Panc1 (cell line): ENCODE measurements around the gene MYO1B. TPM values are rescaled to one million over a fixed set of nuclear protein-coding genes. Genes with fewer than 3 reads are reported as not detected.

Source experiments
- ATAC-seq: fragments of 200-7000 bp; cut with Tn5 transposase; 2 replicates; pipeline ENCODE4 v1.9.1; 2020; ENCODE audit warnings: mild to moderate bottlenecking, moderate library complexity
- BruUV-seq: library from RNA; stranded (reverse); fragments of 400-500 nt; replicated peaks from 2 replicates; lab custom pipeline; 2021; lab: Mats Ljungman, UMichigan
- CTCF ChIA-PET: fragments of 300-600 bp; sonication (Branson Sonifier 250); formaldehyde crosslinking; loops from one replicate; lab custom pipeline; 2022; ENCODE audit warnings: antibody characterized with exemption; lab: Charles Lee
- POLR2A ChIA-PET: fragments of 300-600 bp; sonication (Branson Sonifier 250); formaldehyde crosslinking; loops from one replicate; lab custom pipeline; 2022; ENCODE audit warnings: antibody characterized with exemption; lab: Charles Lee
- DNase-seq: peaks from one replicate; pipeline ENCODE4 v3.0.0-alpha.2; 2010; ENCODE audit warnings: low read depth, low spot score
- H3K27ac ChIP-seq: 2 replicates; pipeline ENCODE4 v1.5.1; 2011; ENCODE audit warnings: mild to moderate bottlenecking, low read length, inconsistent platforms
- H3K27me3 ChIP-seq: fragments of 200-500 bp; sonication (Bioruptor generic); 2 replicates; pipeline ENCODE4 v1.6.0; 2014; ENCODE audit warnings: low read length, inconsistent platforms; ENCODE audit not compliant: control insufficient read depth, insufficient read depth
- H3K36me3 ChIP-seq: fragments of 200-500 bp; sonication (Bioruptor generic); 2 replicates; pipeline ENCODE4 v1.5.1; 2014; ENCODE audit warnings: inconsistent platforms, mild to moderate bottlenecking, low read length, moderate library complexity; ENCODE audit not compliant: control insufficient read depth, insufficient read depth
- H3K4me1 ChIP-seq: 2 replicates; pipeline ENCODE4 v1.5.1; 2011; ENCODE audit warnings: inconsistent platforms, mild to moderate bottlenecking, low read length, moderate library complexity; ENCODE audit not compliant: control insufficient read depth, insufficient read depth
- H3K4me3 ChIP-seq, 2 experiments: 2 replicates each; pipeline ENCODE4 v1.5.1; 2011 to 2012; ENCODE audit warnings: low read depth in 2 of 2, low read length in 2 of 2, mild to moderate bottlenecking in 2 of 2, inconsistent platforms in 1 of 2, moderate library complexity in 1 of 2
- H3K9me3 ChIP-seq: fragments of 200-500 bp; sonication (Bioruptor generic); 2 replicates; pipeline ENCODE4 v1.5.1; 2014; ENCODE audit warnings: low read depth, mild to moderate bottlenecking, inconsistent platforms, low read length, moderate library complexity; ENCODE audit not compliant: control insufficient read depth, insufficient read depth
- POLR2AphosphoS5 ChIP-seq: IDR thresholded peaks from 2 replicates; pipeline ENCODE4 v1.6.1; 2012; ENCODE audit warnings: mild to moderate bottlenecking, low read depth, low read length, moderate library complexity
- REST ChIP-seq, 2 experiments: IDR thresholded peaks; 2 replicates each; pipeline ENCODE4 v1.6.1; 2011 to 2012; ENCODE audit warnings: low read depth in 2 of 2, control low read depth in 1 of 2, low read length in 1 of 2, mild to moderate bottlenecking in 1 of 2, moderate library complexity in 1 of 2; ENCODE audit not compliant: insufficient read depth in 1 of 2
- SIN3A ChIP-seq: IDR thresholded peaks from 2 replicates; pipeline ENCODE4 v1.6.1; 2012; ENCODE audit warnings: low read depth, mild to moderate bottlenecking, low read length, moderate library complexity, borderline replicate concordance; ENCODE audit not compliant: insufficient read depth
- TCF7L2 ChIP-seq: IDR thresholded peaks from 2 replicates; pipeline ENCODE4 v1.6.1; 2011; ENCODE audit warnings: mild to moderate bottlenecking, low read depth, low read length, inconsistent platforms
- in situ Hi-C: cut with HindIII; loops from 2 replicates; pipeline ENCODE4 v1.10.0; 2016; ENCODE audit warnings: low sequenced_read_pairs, low pct_unique_long_range_greater_than_20kb
- intact Hi-C: fragments of 100-400 bp; cut with micrococcal nuclease; formaldehyde crosslinking; loops from one replicate; pipeline ENCODE4 v1.10.0; 2022; ENCODE audit not compliant: unreplicated experiment
- total RNA-seq: library from RNA; stranded (reverse); gene quantifications from one replicate; pipeline ENCODE4 v1.2.1, GENCODE V29; 2021; ENCODE audit not compliant: unreplicated experiment
- TF ChIP-seq, protein P1 (sequence below): fragments of 450-650 bp; IDR thresholded peaks from 2 replicates; pipeline ENCODE4 v1.5.1; 2017; ENCODE audit warnings: mild to moderate bottlenecking

MYO1B gene
- total RNA-seq, 1 experiment from 2014 or later = 51.5 TPM

DNA sequence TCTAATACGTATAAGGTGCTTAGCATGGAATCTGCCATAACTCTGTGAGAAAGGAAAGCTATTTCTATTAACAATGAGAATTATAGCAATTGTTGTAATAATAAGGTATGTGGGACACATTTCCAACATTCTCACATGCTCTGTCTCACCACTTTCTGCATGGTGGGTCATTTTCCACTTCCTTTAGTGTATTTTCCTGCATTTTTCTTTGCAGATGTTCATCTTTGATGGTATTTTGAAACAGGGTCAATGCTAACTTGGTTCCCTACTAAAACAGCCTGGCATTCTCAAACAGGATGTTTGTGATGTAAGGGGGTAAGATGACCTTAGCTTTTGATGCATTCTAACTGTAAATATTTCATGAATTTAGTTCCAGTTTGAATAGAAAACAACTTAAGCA lies 54.7 kb downstream of the MYO1B start:
- ChIA-PET CTCF (interaction anchor here (0.7 kb wide), 1 partner anchor 46 kb away, joined by 4 read pairs; no protein-coding TSS in a partner anchor), POLR2A (no interaction called here)
- in situ Hi-C loops = no loop called here
- Histone ChIP-seq H3K9me3 (no peaks in the 10 kb centered on the region), H3K4me1 (peaks cover 4% of the 10 kb centered on the region; the same call in 1 of the 2 replicates), H3K27ac (no peak overlapping the region), H3K36me3 (no peaks in the 10 kb centered on the region), H3K4me3 (no peak overlapping the region), H3K27me3 (no peaks in the 10 kb centered on the region)
- intact Hi-C loops = no loop called here
- no peak for TF ChIP-seq SIN3A
- TF ChIP-seq REST (IDR thresholded peaks at IDR 0.05; ENCODE audit: insufficient read depth in 1 of 2, low read depth in 2 of 2, low read length in 1 of 2) = no peak
- no peak for TF ChIP-seq POLR2AphosphoS5
- no peak for TF ChIP-seq TCF7L2
- TF ChIP-seq, protein P1, sequence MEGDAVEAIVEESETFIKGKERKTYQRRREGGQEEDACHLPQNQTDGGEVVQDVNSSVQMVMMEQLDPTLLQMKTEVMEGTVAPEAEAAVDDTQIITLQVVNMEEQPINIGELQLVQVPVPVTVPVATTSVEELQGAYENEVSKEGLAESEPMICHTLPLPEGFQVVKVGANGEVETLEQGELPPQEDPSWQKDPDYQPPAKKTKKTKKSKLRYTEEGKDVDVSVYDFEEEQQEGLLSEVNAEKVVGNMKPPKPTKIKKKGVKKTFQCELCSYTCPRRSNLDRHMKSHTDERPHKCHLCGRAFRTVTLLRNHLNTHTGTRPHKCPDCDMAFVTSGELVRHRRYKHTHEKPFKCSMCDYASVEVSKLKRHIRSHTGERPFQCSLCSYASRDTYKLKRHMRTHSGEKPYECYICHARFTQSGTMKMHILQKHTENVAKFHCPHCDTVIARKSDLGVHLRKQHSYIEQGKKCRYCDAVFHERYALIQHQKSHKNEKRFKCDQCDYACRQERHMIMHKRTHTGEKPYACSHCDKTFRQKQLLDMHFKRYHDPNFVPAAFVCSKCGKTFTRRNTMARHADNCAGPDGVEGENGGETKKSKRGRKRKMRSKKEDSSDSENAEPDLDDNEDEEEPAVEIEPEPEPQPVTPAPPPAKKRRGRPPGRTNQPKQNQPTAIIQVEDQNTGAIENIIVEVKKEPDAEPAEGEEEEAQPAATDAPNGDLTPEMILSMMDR = no peak
- ATAC-seq (no peak), DNase-seq (no peak)
- no TSS peak for BruUV-seq

DNA sequence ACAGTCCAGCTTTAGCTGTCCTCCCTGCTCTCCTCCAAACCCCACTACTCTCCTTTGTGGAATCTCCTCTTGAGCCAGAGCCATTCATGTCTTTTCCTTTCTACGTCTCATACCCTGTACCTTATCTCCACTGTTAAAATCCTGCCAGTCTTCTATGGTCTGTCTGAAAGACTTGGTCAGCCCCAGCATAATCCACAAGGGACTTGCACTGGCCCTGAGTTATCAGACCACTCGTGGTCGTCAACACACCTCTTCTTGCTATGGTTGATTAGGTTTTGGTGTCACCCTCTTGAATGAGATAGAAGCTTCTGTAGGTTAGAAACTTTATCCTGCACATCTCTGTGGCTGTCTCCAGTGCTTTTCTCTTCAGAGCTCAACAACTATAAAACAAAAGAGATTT lies 56.8 kb downstream of the MYO1B start:
- in situ Hi-C loops = no loop called here
- TF ChIP-seq REST (IDR thresholded peaks at IDR 0.05; ENCODE audit: insufficient read depth in 1 of 2, low read depth in 2 of 2, low read length in 1 of 2) = no peak
- no peak for TF ChIP-seq POLR2AphosphoS5
- TF ChIP-seq SIN3A = no peak
- TF ChIP-seq TCF7L2 = no peak
- TF ChIP-seq, protein P1 = no peak
- Histone ChIP-seq H3K4me3 (no peak overlapping the region), H3K27ac (no peak overlapping the region), H3K9me3 (no peaks in the 10 kb centered on the region), H3K36me3 (no peaks in the 10 kb centered on the region), H3K27me3 (no peaks in the 10 kb centered on the region), H3K4me1 (0 out of 2 replicates have a peak, but pooled peaks cover 4% of the 10 kb centered on the region)
- DNase-seq = no peak
- intact Hi-C loops = no loop called here
- no peak for ATAC-seq
- CTCF ChIA-PET = interaction anchor here (1.1 kb wide), 1 partner anchor 84 kb away, joined by 3 read pairs; no protein-coding TSS in a partner anchor
- BruUV-seq = no TSS peak
- POLR2A ChIA-PET = no interaction called here
